B cell (primary cell): ENCODE data around the gene SCN4A.

Experiments used
- EZH2 ChIP-seq: IDR thresholded peaks from 2 replicates; pipeline ENCODE4 v1.6.1; 2012; ENCODE audit warnings: borderline replicate concordance, low read depth, mild to moderate bottlenecking, moderate library complexity, low read length; ENCODE audit not compliant: insufficient read depth, poor library complexity, severe bottlenecking
- TF ChIP-seq, protein P1 (sequence below): fragments of 200-600 bp; IDR thresholded peaks from one replicate; pipeline ENCODE4 v1.8.0; 2022; ENCODE audit warnings: antibody characterized with exemption, mild to moderate bottlenecking

DNA sequence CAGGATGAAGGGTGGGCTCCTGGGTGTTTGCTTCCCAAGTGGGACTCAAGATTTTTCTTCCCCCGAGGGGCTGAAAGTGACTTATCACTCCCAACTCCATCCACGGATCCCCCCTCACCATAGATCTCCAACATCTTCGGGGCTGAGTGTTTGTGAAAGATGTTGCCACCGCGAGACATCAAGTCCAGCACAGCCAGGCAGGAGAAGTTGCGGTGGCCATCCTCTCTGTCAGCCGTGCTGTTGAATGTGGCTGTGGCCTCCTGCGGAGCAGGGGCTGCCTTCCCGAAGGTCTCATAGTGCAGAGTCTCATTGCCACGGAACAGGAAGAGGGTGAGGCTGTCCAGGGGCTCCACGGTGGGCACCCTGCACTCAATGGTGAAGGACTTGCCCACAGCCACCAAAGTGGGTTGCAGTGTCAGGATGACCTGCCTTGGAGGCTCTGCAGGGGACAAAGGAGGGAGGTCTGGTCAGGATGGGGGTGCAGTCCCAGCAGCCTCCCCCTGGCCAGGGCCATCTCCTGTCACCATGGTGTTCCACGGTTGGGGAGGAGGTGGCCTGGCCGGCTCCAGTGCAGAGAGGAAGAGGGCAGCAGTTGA, 30.9 kb upstream of the SCN4A start:
- TF ChIP-seq, protein P1, sequence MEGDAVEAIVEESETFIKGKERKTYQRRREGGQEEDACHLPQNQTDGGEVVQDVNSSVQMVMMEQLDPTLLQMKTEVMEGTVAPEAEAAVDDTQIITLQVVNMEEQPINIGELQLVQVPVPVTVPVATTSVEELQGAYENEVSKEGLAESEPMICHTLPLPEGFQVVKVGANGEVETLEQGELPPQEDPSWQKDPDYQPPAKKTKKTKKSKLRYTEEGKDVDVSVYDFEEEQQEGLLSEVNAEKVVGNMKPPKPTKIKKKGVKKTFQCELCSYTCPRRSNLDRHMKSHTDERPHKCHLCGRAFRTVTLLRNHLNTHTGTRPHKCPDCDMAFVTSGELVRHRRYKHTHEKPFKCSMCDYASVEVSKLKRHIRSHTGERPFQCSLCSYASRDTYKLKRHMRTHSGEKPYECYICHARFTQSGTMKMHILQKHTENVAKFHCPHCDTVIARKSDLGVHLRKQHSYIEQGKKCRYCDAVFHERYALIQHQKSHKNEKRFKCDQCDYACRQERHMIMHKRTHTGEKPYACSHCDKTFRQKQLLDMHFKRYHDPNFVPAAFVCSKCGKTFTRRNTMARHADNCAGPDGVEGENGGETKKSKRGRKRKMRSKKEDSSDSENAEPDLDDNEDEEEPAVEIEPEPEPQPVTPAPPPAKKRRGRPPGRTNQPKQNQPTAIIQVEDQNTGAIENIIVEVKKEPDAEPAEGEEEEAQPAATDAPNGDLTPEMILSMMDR = no peak
- no peak for TF ChIP-seq EZH2
